ENCODE measurements around the gene ZNF587. TPM values are rescaled to one million over a fixed set of nuclear protein-coding genes. Genes with fewer than 3 reads are reported as not detected.
A peak's percentile ranks its signal among the peaks of the same experiment; 100 is the strongest.

Gene ZNF587
- total and polyA plus RNA-seq, 2 of the 13 experiments (the other 11 are each of a cell fraction or from before 2014, with no cell fraction given), result 8.7 to 17.5 TPM

- TF ChIP-seq PHB2 (IDR thresholded peaks at IDR 0.05; ENCODE audit: partially characterized antibody) (no peak), ZNF335 (CRISPR knock-in tag; IDR thresholded peaks at IDR 0.05) (0 out of 2 replicates have a peak, but pooled peaks have one; percentile 67), ZNF740 (CRISPR knock-in tag; IDR thresholded peaks at IDR 0.05) (no peak), ZNF672 (CRISPR knock-in tag; IDR thresholded peaks at IDR 0.05) (no peak), ZNF850 (CRISPR knock-in tag; conservative IDR thresholded peaks at IDR 0.05) (no peak), MTF2 (CRISPR knock-in tag; IDR thresholded peaks at IDR 0.05; ENCODE audit: borderline replicate concordance) (no peak), MEIS1 (CRISPR knock-in tag; IDR thresholded peaks at IDR 0.05; ENCODE audit: borderline replicate concordance) (no peak), ARID3A (IDR thresholded peaks at IDR 0.05; ENCODE audit: low read depth, low read length) (no peak), KLF11 (CRISPR knock-in tag; IDR thresholded peaks at IDR 0.05) (no peak), SRSF9 (IDR thresholded peaks at IDR 0.05; ENCODE audit: borderline replicate concordance, insufficient read depth, low read depth, low read length, poor library complexity, severe bottlenecking) (no peak), ZNF558 (CRISPR knock-in tag; IDR thresholded peaks at IDR 0.05; ENCODE audit: borderline replicate concordance) (no peak), RFX1 (IDR thresholded peaks at IDR 0.05) (no peak), RXRB (CRISPR knock-in tag; IDR thresholded peaks at IDR 0.05; ENCODE audit: borderline replicate concordance) (peak; percentile 60; the same call in 1 of the 2 replicates), TEF (CRISPR knock-in tag; IDR thresholded peaks at IDR 0.05) (no peak), ZNF574 (CRISPR knock-in tag; IDR thresholded peaks at IDR 0.05) (peak; percentile 84), TFDP2 (CRISPR knock-in tag; IDR thresholded peaks at IDR 0.05) (0 out of 2 replicates have a peak, but pooled peaks have one; percentile 25), POLR2G (IDR thresholded peaks at IDR 0.05; ENCODE audit: low read depth, low read length) (peak; percentile 87), IRF1 (CRISPR knock-in tag; IDR thresholded peaks at IDR 0.05; ENCODE audit: low read depth) (no peak)
Measured at GRCh38 chr19:57814505-57815246, 35.0 kb upstream of the ZNF587 start, which contains the start of gene ZNF552 (continued).
